ENCODE data around the gene FAM118B.
"Not testable (repeated sequence)": the region's sequence is repeated elsewhere in the genome, so short reads cannot be mapped to it uniquely, and the experiment has no call there.

Gene FAM118B

GRCh38 chr11:126217491-126217890 lies 5.9 kb downstream of the FAM118B start:
- no peak for DNase-seq (ENCODE audit: low read depth, low spot score)

GRCh38 chr11:126219547-126219946 lies 8.0 kb downstream of the FAM118B start:
- no peak for DNase-seq (ENCODE audit: low read depth, low spot score)

GRCh38 chr11:126224647-126225294 lies 13.2 kb downstream of the FAM118B start:
- DNase-seq (ENCODE audit: low read depth, low spot score): no peak

GRCh38 chr11:126225295-126225665 lies 13.7 kb downstream of the FAM118B start:
- DNase-seq (ENCODE audit: low read depth, low spot score): no peak

- DNase-seq (ENCODE audit: low read depth, low spot score): no peak
These were observed 14.9 kb downstream of the FAM118B start for GRCh38 chr11:126226334-126227084.

GRCh38 chr11:126229858-126230540 lies 18.4 kb downstream of the FAM118B start:
- DNase-seq (ENCODE audit: low read depth, low spot score): no peak

GRCh38 chr11:126231725-126232459 lies 20.3 kb downstream of the FAM118B start:
- no peak for DNase-seq (ENCODE audit: low read depth, low spot score)

- DNase-seq (ENCODE audit: low read depth, low spot score): no peak
These were observed 21.1 kb downstream of the FAM118B start for GRCh38 chr11:126232683-126233082.

GRCh38 chr11:126233391-126233790 lies 21.8 kb downstream of the FAM118B start:
- DNase-seq (ENCODE audit: low read depth, low spot score): no peak

GRCh38 chr11:126246636-126247035 lies 35.1 kb downstream of the FAM118B start:
- DNase-seq (ENCODE audit: low read depth, low spot score): no peak

GRCh38 chr11:126253265-126253664 lies 41.7 kb downstream of the FAM118B start:
- no peak for DNase-seq (ENCODE audit: low read depth, low spot score)

- no peak for DNase-seq (ENCODE audit: low read depth, low spot score)
These were observed 43.2 kb downstream of the FAM118B start for GRCh38 chr11:126254819-126255218.

- DNase-seq (ENCODE audit: low read depth, low spot score): not testable (repeated sequence)
These were observed 43.9 kb downstream of the FAM118B start for GRCh38 chr11:126255507-126255906.

GRCh38 chr11:126256216-126256615 lies 44.6 kb downstream of the FAM118B start:
- no peak for DNase-seq (ENCODE audit: low read depth, low spot score)

- no peak for DNase-seq (ENCODE audit: low read depth, low spot score)
These were observed 45.6 kb downstream of the FAM118B start for GRCh38 chr11:126257144-126257543.

GRCh38 chr11:126257764-126258163 lies 46.2 kb downstream of the FAM118B start:
- DNase-seq (ENCODE audit: low read depth, low spot score): no peak

GRCh38 chr11:126262216-126262615 lies 50.6 kb downstream of the FAM118B start:
- DNase-seq (ENCODE audit: low read depth, low spot score): no peak

GRCh38 chr11:126263489-126263888 lies 51.9 kb downstream of the FAM118B start:
- DNase-seq (ENCODE audit: low read depth, low spot score): no peak

GRCh38 chr11:126265811-126266210 lies 54.2 kb downstream of the FAM118B start:
- no peak for DNase-seq (ENCODE audit: low read depth, low spot score)

- DNase-seq (ENCODE audit: low read depth, low spot score): no peak
These were observed 56.1 kb downstream of the FAM118B start for GRCh38 chr11:126267650-126268049.

GRCh38 chr11:126268361-126268707 lies 56.8 kb downstream of the FAM118B start:
- no peak for DNase-seq (ENCODE audit: low read depth, low spot score)

Measured in smooth muscle cell of the brain vasculature (primary cell).